Fibroblast of villous mesenchyme (primary cell): ENCODE results near the gene PPFIBP1. TPM values are rescaled to one million over a fixed set of nuclear protein-coding genes. Genes with fewer than 3 reads are reported as not detected.

Experiments
- DNase-seq: peaks from one replicate; pipeline ENCODE4 v3.0.0-alpha.2; 2010; ENCODE audit warnings: low read depth
- H3K4me3 ChIP-seq: 2 replicates; pipeline ENCODE4 v1.5.1; 2011; ENCODE audit warnings: low read depth, mild to moderate bottlenecking, low read length
- CTCF ChIP-seq: IDR thresholded peaks from 2 replicates; pipeline ENCODE4 v1.5.1; 2012; ENCODE audit warnings: low read depth, mild to moderate bottlenecking, low read length; ENCODE audit not compliant: insufficient read depth
- total RNA-seq: library from RNA; depleted of rRNA; stranded (reverse); fragments of >200 nt; gene quantifications from 2 replicates; pipeline ENCODE4 v1.2.3, GENCODE V29; 2012

PPFIBP1 gene
- total RNA-seq, 1 donor, result 69.1 TPM

DNA sequence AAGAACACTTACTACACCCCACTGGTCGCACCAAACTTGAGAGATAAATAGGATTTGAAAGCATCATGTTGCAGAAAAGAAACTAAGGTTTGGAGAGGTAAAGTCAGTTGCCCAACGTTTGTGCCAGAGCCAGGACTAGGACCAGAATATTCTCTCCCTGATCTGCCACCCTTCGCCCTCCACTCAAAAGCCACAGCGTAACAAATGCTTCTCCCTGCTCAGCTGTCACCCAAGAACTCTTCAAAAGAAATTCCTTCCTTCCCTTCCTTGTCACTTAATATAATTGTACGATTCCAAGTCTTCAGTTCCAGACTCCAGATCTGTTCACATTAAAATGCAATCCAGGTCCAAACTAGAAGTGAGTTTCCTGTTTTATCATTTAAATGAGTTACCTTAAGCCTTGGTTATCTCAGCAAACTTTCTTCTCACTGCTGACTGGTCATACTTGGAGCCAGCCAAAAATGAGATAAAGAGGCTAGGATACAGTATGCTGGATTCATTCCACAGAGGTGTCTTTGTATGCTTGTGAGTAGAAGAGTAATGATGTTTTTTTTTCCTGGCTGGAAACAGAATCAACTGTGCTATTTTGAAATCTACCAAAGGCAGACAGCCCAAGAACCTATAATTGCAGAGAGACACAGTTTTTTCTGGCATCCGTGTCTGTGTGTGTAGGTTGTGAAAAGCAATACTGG, 12.8 kb upstream of the PPFIBP1 start:
- no peak overlapping the region for H3K4me3 ChIP-seq
- no peak for DNase-seq
- TF ChIP-seq CTCF, result no peak

DNA sequence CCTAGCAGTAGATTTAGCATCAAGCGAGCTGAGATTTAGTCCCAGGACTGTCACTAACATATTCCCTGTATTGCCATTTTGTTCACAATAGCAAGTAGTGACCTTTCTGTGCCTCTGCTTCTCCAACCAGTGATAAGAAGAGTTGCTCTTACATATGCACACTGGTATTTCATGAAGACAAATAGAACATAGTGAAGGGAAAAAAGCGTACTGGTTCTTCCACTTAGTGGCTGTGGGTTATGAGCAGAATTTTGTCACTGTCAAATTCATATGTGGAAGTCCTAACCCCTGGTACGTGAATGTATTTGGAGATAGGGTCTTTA, 12.3 kb upstream of the PPFIBP1 start:
- TF ChIP-seq CTCF, result no peak
- no peak overlapping the region for H3K4me3 ChIP-seq
- no peak for DNase-seq

DNA sequence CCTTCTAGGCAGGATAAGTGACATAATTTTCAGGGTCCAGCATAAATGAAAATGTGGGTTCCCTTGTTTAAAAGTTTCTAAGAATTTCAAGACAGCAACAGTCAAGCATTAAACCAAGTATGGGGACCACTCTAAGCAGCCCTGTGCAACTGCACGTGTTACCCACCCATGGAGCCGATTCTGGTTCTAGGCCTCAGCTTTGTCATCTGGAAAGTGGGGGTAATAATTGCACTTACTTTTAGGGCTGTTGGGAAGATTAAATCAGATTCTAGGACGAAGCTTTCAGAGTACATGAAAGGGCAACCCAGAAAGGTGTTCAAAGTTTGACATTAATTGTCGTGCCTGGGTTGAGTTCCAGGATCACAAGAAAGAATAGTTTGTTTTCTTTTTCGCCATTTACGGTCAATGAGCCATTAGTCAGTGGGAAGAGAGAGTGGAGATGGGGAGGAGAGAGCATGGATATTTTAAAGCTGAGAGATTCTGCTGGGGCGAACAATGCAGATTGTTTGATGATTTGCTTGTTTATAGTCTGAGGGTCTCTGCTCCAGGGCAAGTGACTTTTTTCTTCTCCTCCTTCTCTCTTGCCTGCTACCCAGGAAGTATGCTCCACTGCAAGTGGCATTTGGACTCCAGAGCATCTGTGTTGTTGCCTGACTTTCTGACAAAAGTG, 10.7 kb upstream of the PPFIBP1 start:
- no peak for DNase-seq
- TF ChIP-seq CTCF, result no peak
- H3K4me3 ChIP-seq, result no peak overlapping the region

DNA sequence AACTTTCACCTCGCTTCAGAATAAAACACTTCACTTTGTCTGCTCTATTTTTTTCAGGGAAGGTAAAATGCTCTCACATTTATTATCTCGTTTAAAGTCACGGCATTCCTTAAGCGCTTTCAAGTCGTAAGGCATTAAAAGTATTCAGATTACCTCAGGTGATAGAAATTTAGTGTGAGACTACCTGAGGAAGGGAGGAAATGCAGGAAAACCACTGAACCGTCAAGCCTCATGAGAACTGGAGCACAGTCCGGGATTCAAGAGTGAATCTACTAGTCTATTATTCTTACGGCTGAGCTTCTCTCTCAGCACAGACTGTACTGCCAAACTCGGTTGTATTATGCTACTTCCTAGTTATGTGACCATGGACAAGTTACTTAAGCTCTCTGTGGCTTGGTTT, 8.3 kb upstream of the PPFIBP1 start:
- TF ChIP-seq CTCF, result no peak
- H3K4me3 ChIP-seq, result no peak overlapping the region
- DNase-seq, result no peak

DNA sequence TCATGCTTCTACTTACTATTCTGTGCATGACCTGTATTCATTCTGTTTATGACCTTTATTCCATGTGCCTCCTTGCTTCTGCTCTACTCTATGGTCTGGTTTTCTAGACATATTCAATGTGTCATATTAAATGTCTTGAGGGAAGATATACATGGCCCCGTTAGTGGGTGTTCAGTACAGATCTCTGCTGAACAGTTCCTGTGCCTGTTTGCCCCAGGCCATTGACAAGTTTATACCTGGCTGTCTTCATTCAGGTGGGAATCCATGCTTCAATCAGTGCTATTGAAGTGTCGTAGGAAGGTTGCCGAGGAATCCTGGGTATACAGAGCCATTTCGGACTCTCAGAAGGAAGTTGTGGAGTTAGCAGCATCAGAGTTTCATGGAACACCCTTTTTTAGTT, 7.4 kb upstream of the PPFIBP1 start:
- no peak for DNase-seq
- H3K4me3 ChIP-seq, result no peak overlapping the region
- TF ChIP-seq CTCF, result no peak

DNA sequence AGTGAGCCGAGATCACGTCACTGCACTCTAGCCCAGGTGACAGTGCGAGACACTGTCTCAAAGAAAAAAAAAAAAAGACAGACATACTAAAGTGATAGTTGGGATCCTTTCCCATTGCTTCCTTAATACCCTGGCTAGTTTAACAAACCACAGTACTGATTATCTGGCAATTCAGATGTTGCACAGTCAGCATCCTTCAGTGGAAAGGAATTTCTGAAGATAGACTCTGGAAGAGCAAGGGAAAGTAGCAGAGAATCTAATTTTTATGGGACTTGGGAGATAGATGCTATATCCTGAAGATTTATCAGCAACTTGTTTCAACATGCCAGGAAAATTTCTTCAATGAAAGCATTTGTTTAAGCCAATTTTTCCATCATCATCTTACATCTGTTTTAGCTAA, 6.5 kb upstream of the PPFIBP1 start:
- TF ChIP-seq CTCF, result no peak
- H3K4me3 ChIP-seq, result no peak overlapping the region
- DNase-seq, result peak; percentile 79
